HG03064 (cell line): ENCODE results near the gene SAP25.

Experiments used
- ATAC-seq: cut with Tn5 transposase; IDR thresholded peaks from one replicate; pipeline ENCODE4 v1.9.1; 2021; ENCODE audit warnings: low read depth; ENCODE audit not compliant: unreplicated experiment

Gene SAP25

GRCh38 chr7:100573691-100574361 is at the start of gene SAP25:
Gene SAP25 (minus strand): TSS chr7:100573900. CDS start chr7:100573742, 158 bp downstream.
- ATAC-seq: no peak

GRCh38 chr7:100621554-100621953 is 47.9 kb upstream of the SAP25 start:
- ATAC-seq: no peak

GRCh38 chr7:100620804-100621203 is 47.1 kb upstream of the SAP25 start:
- ATAC-seq: no peak

- no peak for ATAC-seq
These were observed 46.5 kb upstream of the SAP25 start for GRCh38 chr7:100620239-100620638.

GRCh38 chr7:100614308-100614861 is 40.7 kb upstream of the SAP25 start:
- no peak for ATAC-seq

- no peak for ATAC-seq
These were observed 39.9 kb upstream of the SAP25 start for GRCh38 chr7:100613412-100614175.

- no peak for ATAC-seq
These were observed 39.2 kb upstream of the SAP25 start for GRCh38 chr7:100612730-100613390.

GRCh38 chr7:100611983-100612729 is 38.5 kb upstream of the SAP25 start, which contains the start of gene MOSPD3:
Gene MOSPD3 (plus strand): TSS chr7:100612540. CDS start chr7:100612792, 252 bp downstream.
- ATAC-seq: peak; percentile 81

- ATAC-seq: no peak
These were observed 36.3 kb upstream of the SAP25 start for GRCh38 chr7:100609958-100610357.

- ATAC-seq: no peak
These were observed 33.4 kb upstream of the SAP25 start for GRCh38 chr7:100607111-100607510.

- ATAC-seq: no peak
These were observed 32.6 kb upstream of the SAP25 start for GRCh38 chr7:100606313-100606712.

- no peak for ATAC-seq
These were observed 31.5 kb upstream of the SAP25 start for GRCh38 chr7:100604976-100605911.

- ATAC-seq: no peak
These were observed 30.6 kb upstream of the SAP25 start for GRCh38 chr7:100604028-100604975.

GRCh38 chr7:100603726-100604027 is 30.0 kb upstream of the SAP25 start:
- ATAC-seq: no peak

GRCh38 chr7:100602889-100603725 is 29.4 kb upstream of the SAP25 start:
- no peak for ATAC-seq

- no peak for ATAC-seq
These were observed 27.0 kb upstream of the SAP25 start for GRCh38 chr7:100600730-100601038.

- ATAC-seq: no peak
These were observed 26.4 kb upstream of the SAP25 start for GRCh38 chr7:100599911-100600729.
